Umbilical cord (tissue), 2 donors: ENCODE data around the gene FOXJ3. TPM values are rescaled to one million over a fixed set of nuclear protein-coding genes. Genes with fewer than 3 reads are reported as not detected.

Experiments
- DNase-seq: peaks from one replicate; pipeline ENCODE4 v3.0.0-alpha.2; 2015; ENCODE audit warnings: low spot score
- total RNA-seq: library from RNA; depleted of rRNA; stranded (reverse); fragments of >200 nt; gene quantifications from one replicate; pipeline ENCODE4 v1.2.3, GENCODE V29; 2014; ENCODE audit warnings: low replicate concordance; ENCODE audit not compliant: insufficient read depth

FOXJ3 gene
- total RNA-seq, 1 donor from 2014 or later, result 29.4 TPM

- DNase-seq, result no peak
Observed at GRCh38 chr1:42189931-42190853, 144.8 kb downstream of the FOXJ3 start.

- no peak for DNase-seq
Observed at GRCh38 chr1:42186152-42186551, 148.9 kb downstream of the FOXJ3 start.

GRCh38 chr1:42184616-42185015 lies 150.4 kb downstream of the FOXJ3 start:
- no peak for DNase-seq

GRCh38 chr1:42183957-42184268 lies 151.1 kb downstream of the FOXJ3 start:
- no peak for DNase-seq

- no peak for DNase-seq
Observed at GRCh38 chr1:42183210-42183956, 151.7 kb downstream of the FOXJ3 start.

GRCh38 chr1:42181687-42182086 lies 153.3 kb downstream of the FOXJ3 start:
- no peak for DNase-seq

GRCh38 chr1:42179900-42180329 lies 155.1 kb downstream of the FOXJ3 start:
- DNase-seq, result no peak

- peak; percentile 96 for DNase-seq
Observed at GRCh38 chr1:42179275-42179674, 155.8 kb downstream of the FOXJ3 start.

GRCh38 chr1:42178249-42178648 lies 156.8 kb downstream of the FOXJ3 start:
- peak; percentile 92 for DNase-seq

- DNase-seq, result peak; percentile 96
Observed at GRCh38 chr1:42177541-42177981, 157.5 kb downstream of the FOXJ3 start.

GRCh38 chr1:42176902-42177519 lies 158.0 kb downstream of the FOXJ3 start:
- DNase-seq, result no peak

GRCh38 chr1:42175314-42176054 lies 159.6 kb downstream of the FOXJ3 start:
- no peak for DNase-seq

GRCh38 chr1:42173961-42174735 lies 160.9 kb downstream of the FOXJ3 start:
- peak; percentile 83 for DNase-seq

GRCh38 chr1:42173155-42173933 lies 161.7 kb downstream of the FOXJ3 start:
- DNase-seq, result peak; percentile 53

- DNase-seq, result no peak
Observed at GRCh38 chr1:42172381-42173133, 162.5 kb downstream of the FOXJ3 start.

GRCh38 chr1:42171679-42172266 lies 163.3 kb downstream of the FOXJ3 start:
- no peak for DNase-seq

GRCh38 chr1:42170779-42171621 lies 164.0 kb downstream of the FOXJ3 start:
- DNase-seq, result no peak

- DNase-seq, result no peak
Observed at GRCh38 chr1:42168763-42169162, 166.3 kb downstream of the FOXJ3 start.
